ENCODE data around the gene ALX4.
A peak's percentile ranks its signal among the peaks of the same experiment; 100 is the strongest.

The ALX4 gene

GRCh38 chr11:44300844-44301563, 8.9 kb downstream of the ALX4 start:
- no peak for DNase-seq (ENCODE audit: low spot score)

DNA sequence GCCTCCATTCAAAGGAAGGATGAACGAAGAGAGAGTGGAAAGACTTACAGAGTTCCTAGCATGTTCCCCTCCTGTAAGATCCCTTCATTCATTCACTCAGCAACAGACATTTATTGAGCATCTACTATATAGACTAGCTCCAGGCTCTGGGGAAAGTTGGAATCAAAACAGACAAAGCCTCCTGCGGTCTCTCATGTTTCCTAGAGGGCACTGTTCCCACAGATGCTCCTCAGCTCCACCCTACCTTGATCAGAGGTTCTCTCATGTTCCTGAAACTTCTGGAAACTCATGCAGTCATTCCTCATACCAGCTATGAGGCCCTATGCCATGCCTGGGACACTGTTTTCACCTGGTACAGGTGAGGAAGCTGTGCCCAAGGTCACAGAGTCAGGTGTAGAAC, 11.1 kb downstream of the ALX4 start:
- DNase-seq (ENCODE audit: low spot score), result no peak

DNA sequence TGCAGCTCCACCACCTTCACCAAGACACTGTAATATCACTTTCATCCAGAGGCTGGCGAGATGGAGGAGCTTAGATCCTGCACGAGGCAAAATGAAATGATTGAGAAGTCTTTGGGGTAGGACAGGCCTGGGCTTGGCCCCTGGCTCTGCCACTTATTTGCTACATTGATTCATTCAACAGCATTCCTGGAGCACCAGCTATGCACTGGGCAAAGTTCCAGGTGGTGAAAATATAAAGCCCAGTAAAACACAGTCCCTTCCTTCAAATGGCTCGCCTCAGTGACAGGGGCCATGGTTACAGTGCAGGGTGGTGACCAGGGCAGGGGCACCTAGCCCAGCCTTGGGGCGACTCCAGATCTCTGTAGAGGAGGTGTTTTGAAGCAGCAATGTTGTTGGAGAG, 19.7 kb downstream of the ALX4 start:
- DNase-seq (ENCODE audit: low spot score), result no peak

- DNase-seq (ENCODE audit: low spot score), result no peak
Observed at GRCh38 chr11:44288133-44288526, 21.8 kb downstream of the ALX4 start.

- DNase-seq (ENCODE audit: low spot score), result no peak
Observed at GRCh38 chr11:44286911-44287310, 23.0 kb downstream of the ALX4 start.

- DNase-seq (ENCODE audit: low spot score), result peak; percentile 92
Observed at GRCh38 chr11:44286268-44286880, 23.6 kb downstream of the ALX4 start.

- no peak for DNase-seq (ENCODE audit: low spot score)
Observed at GRCh38 chr11:44285756-44286155, 24.2 kb downstream of the ALX4 start.

DNA sequence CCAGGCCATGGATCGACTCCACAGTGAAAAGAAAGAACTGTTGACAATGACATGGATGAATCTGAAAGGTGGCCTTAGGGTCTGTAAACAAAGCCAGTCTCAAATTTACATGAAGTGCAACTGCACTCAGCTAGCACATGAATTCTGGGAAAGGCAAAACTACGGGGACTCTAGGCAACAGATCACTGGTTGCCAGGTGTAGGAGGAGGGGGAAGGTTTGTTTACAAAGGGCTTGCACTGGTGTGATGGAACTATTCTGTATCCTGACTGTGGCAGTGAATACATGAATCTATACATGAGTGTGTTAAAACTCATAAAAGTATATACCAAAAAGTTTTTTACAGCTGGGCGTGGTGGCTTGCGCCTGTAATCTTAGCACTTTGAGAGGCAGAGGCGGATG, 27.3 kb downstream of the ALX4 start:
- no peak for DNase-seq (ENCODE audit: low spot score)

DNA sequence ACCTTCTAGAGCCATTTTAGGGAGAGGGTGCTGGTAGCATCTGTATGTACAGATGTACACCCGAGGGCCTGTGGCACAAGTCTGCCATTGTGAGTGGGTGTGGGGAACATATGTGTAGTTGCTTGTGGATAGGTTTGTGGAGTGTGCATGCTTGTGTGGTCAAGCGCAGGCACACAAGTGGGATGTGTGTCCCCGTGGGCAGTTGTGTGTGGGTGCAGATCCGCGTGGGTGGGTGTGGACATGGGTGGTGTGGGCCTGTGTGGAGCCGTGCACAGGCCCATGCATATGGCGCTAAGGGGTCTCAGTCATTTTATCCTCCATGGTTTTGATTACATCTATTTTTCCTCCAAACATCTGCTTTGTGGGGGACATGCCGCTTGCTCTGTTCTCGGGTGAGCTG, 28.8 kb downstream of the ALX4 start:
- no peak for DNase-seq (ENCODE audit: low spot score)

DNA sequence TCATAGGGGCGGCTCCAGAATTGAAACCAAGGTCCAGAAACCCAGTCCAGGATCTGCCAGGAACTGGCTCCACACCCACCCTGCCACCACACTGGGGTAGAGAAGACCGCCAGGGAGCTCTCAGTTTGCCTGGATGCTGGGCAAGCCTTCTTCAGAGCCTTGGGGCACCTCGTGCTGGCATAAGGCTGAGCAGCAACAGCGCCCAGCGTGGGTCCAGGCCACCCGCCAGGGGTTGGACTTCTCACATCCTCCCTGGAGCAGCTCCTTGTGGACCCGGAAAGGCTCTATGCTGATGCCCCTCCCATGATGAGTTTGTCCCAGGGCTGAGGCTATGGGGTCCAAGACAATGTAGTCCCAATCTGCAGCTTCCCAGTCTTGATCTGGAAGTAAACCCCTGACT, 29.7 kb downstream of the ALX4 start:
- DNase-seq (ENCODE audit: low spot score), result no peak

DNA sequence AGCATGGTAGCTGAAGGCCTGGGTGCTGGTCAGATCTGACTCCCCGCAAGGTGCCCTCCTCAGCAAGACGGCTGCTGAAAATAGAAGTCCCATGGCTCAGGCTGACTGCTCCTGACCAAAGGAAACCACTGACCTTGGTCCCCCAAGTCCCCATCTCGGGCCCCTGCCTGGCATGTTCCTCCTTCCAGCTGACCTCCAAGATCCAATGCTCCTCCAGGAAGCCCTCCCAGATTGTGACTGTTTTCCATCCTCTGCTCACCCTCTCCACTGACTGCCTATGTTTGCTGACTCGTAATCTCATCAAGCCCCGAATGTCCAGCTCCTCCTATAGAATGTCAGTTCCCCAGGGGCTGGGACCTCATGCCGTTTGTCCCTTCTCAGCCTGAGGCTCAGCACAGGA, 30.5 kb downstream of the ALX4 start:
- DNase-seq (ENCODE audit: low spot score), result no peak

DNA sequence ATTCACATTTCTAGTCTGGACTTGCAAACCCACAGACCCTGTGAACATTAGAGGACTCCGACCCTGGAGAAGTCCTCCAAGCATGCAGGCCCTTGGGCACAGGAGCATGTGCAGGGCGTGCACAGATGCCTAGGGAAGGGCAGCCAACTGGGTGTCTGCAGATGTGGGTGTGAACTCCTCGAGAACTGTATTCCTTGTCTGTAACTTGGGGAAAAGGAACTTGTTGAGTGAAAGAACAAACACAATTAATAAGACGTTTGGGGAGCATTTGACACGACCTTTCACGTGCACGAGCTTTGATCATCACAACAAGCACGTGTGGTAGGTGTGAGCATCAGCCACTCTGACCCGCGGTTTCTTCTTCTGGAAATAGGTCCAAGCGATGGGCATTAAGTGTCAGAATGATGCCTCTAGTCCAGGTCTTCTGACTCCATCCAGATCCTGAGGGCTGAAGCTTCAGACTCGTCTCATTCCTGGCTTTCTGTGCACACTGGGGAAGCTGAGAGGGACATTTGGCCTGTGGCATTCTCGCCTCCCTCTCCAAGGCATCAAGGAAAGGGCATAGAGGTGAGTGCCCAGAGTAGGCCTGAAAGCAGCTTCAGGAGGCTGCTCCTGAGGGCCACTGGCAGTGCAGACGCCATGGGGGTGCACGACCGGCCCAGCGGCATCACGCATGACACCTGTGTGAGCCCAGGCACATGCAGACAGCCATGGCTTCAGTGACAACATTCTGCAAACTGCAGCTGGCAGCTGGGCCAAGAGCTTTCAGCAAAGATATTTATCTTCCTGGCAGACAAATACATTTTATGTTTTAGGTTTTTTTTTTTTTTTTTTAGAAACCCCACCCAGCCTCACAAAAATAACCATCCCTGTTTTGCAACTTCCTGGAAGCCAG, 32.5 kb downstream of the ALX4 start:
- no peak for DNase-seq (ENCODE audit: low spot score)

DNA sequence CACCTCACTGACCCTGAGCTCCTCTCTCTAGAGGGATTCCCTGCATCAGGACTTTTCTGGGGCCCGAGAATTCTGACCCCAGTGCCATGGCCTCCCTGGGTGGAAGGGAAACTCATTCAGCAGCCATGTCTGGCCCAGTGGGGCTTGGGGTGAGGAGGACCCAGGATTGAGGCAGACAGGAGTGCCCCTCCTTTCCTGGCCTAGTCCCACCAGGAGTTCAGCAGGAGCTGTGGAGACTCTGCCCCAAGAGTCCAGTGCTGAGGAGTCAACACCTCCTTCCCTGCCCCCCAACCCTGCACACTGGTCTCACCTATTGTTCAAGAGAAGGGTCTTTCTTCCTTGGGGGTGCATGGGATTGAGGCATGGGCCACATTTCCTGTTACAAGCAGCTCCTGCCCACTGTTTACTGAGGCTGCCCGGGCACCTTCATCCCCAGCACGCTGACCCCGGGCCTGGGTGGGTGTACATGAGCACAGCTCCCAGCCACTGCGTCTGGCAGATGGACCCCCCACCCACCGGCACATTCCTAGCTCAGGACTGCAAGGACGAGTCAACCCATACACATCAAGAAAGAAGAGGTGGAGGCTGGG, 33.9 kb downstream of the ALX4 start:
- DNase-seq (ENCODE audit: low spot score), result no peak

DNA sequence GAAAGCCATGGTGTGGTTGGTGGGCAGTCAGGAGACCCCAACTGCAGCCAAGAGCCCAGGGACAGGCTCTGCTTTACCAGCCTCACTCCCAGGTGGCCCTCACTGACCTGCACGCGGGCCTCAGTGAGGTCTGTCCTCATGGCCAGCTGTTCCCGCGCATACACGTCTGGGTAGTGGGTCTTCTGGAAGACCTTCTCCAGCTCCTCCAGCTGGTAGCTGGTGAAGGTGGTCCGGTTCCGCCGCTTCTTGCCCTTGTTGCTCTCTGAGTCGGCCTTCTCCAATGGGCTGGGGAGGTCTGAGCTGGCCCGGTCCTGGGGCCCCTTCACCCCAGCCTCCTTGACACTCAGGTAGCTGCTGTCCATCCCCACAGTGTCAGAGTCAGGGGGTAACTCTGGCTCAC, 34.7 kb downstream of the ALX4 start:
- DNase-seq (ENCODE audit: low spot score), result no peak

DNA sequence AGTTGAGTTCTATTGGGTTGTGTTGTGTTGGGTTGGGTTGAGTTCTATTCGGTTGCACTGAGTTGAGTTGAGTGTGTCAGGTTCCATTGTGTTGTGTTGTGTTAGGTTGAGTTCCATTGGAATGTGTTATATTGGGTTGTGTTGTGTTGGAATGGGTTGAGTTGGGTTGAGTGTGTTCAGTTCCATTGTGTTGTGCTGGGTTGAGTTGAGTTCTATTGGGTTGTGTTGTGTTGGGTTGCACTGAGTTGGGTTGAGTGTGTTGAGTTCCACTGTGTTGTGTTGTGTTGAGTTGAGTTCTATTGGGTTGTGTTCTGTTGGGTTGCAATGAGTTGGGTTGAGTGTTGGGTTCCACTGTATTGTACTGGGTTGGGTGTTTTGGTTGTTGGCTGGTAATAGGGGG, 35.5 kb downstream of the ALX4 start:
- DNase-seq (ENCODE audit: low spot score), result no peak

- DNase-seq (ENCODE audit: low spot score), result no peak
Observed at GRCh38 chr11:44271286-44271685, 38.7 kb downstream of the ALX4 start.

- no peak for DNase-seq (ENCODE audit: low spot score)
Observed at GRCh38 chr11:44270403-44271273, 39.3 kb downstream of the ALX4 start.

- peak; percentile 10 for DNase-seq (ENCODE audit: low spot score)
Observed at GRCh38 chr11:44269369-44270351, 40.3 kb downstream of the ALX4 start.

GRCh38 chr11:44268614-44269080, 41.3 kb downstream of the ALX4 start:
- DNase-seq (ENCODE audit: low spot score), result no peak
